ENCODE data around the gene TCEA2.

- TF ChIP-seq, protein P1, sequence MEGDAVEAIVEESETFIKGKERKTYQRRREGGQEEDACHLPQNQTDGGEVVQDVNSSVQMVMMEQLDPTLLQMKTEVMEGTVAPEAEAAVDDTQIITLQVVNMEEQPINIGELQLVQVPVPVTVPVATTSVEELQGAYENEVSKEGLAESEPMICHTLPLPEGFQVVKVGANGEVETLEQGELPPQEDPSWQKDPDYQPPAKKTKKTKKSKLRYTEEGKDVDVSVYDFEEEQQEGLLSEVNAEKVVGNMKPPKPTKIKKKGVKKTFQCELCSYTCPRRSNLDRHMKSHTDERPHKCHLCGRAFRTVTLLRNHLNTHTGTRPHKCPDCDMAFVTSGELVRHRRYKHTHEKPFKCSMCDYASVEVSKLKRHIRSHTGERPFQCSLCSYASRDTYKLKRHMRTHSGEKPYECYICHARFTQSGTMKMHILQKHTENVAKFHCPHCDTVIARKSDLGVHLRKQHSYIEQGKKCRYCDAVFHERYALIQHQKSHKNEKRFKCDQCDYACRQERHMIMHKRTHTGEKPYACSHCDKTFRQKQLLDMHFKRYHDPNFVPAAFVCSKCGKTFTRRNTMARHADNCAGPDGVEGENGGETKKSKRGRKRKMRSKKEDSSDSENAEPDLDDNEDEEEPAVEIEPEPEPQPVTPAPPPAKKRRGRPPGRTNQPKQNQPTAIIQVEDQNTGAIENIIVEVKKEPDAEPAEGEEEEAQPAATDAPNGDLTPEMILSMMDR (IDR thresholded peaks at IDR 0.05) = peak; percentile 76 to 90 (median 84)
- no peak for TF ChIP-seq POLR2A (IDR thresholded peaks at IDR 0.05)
These were observed 5.1 kb upstream of the TCEA2 start for GRCh38 chr20:64057628-64058498.
